K562 (cell line): ENCODE results near the gene RPLP2. TPM values are rescaled to one million over a fixed set of nuclear protein-coding genes. Genes with fewer than 3 reads are reported as not detected.

Source experiments
- ATAC-seq: fragments of 200-7000 bp; cut with Tn5 transposase; 3 replicates; pipeline ENCODE4 v1.9.1; 2020; ENCODE audit warnings: moderate library complexity
- BruUV-seq: library from RNA; stranded (reverse); fragments of 400-500 nt; replicated peaks from 2 replicates; lab custom pipeline; 2021; lab: Mats Ljungman, UMichigan
- CTCF ChIA-PET: fragments of 300-600 bp; formaldehyde crosslinking; extraction: SDS; loops from one replicate; lab custom pipeline; 2021; ENCODE audit warnings: low intra/inter-chr PET ratio; lab: Yijun Ruan, JAX
- POLR2A ChIA-PET: fragments of 300-600, 350-650 bp; sonication (Branson Sonifier 250); formaldehyde crosslinking; extraction: SDS; loops from one replicate; lab custom pipeline; 2021; ENCODE audit warnings: antibody characterized with exemption, inconsistent platforms; lab: Yijun Ruan, JAX
- DNase-seq, 4 experiments: peaks; one replicate each; pipeline versions ENCODE4 v3.0.0 to v3.0.0-alpha.2; 2011 to 2018; ENCODE audit warnings: low spot score in 3 of 4, mixed read lengths in 3 of 4; ENCODE audit errors: extremely low read depth in 1 of 4
- FAIRE-seq: peaks from 2 replicates; lab custom pipeline; 2011; peaks lifted over from hg19 to GRCh38; lab: Jason Lieb, UNC
- H2AFZ ChIP-seq: 2 replicates; pipeline ENCODE4 v1.6.0; 2011; ENCODE audit warnings: low read depth, low read length, control low read depth, inconsistent platforms
- H3K27ac ChIP-seq: fragments of 200-600 bp; 3 replicates; pipeline ENCODE4 v1.8.0; 2011; ENCODE audit warnings: low read depth, mild to moderate bottlenecking, control low read depth, inconsistent platforms, low read length, moderate library complexity, mixed read lengths; ENCODE audit errors: extremely low read depth
- H3K27me3 ChIP-seq, 2 experiments: fragments of 300-600 bp in 1 of 2; 2 replicates in 1 of 2; 3 replicates in 1 of 2; pipeline versions ENCODE4 v1.6.0 to v1.8.0; 2011; ENCODE audit warnings: inconsistent platforms in 2 of 2, low read length in 2 of 2, mild to moderate bottlenecking in 1 of 2, mixed read lengths in 1 of 2, moderate library complexity in 1 of 2; ENCODE audit not compliant: control insufficient read depth in 2 of 2, insufficient read depth in 2 of 2
- H3K36me3 ChIP-seq: fragments of 300-600 bp; 3 replicates; pipeline ENCODE4 v1.8.0; 2011; ENCODE audit warnings: mild to moderate bottlenecking, low read length, inconsistent platforms; ENCODE audit not compliant: control insufficient read depth, insufficient read depth
- H3K4me1 ChIP-seq, 2 experiments: fragments of 200-600 bp in 1 of 2; replicated peaks in 1 of 2; 2 replicates in 1 of 2; 3 replicates in 1 of 2; pipeline versions ENCODE4 v1.5.1 to v1.8.0; 2011; ENCODE audit warnings: inconsistent platforms in 2 of 2, low read length in 2 of 2, mild to moderate bottlenecking in 1 of 2, mixed read lengths in 1 of 2, moderate library complexity in 1 of 2; ENCODE audit not compliant: control insufficient read depth in 2 of 2, insufficient read depth in 2 of 2
- H3K4me2 ChIP-seq: 2 replicates; pipeline ENCODE4 v1.6.1; 2011; ENCODE audit warnings: low read length, control low read depth, inconsistent platforms, mixed read lengths; ENCODE audit not compliant: insufficient read depth
- H3K4me3 ChIP-seq: fragments of 200-600 bp; sonication (generic), shearing (Covaris generic); 2 replicates; pipeline ENCODE4 v1.5.1; 2016; ENCODE audit warnings: control low read depth, inconsistent platforms
- H3K79me2 ChIP-seq: fragments of 200-600 bp; 3 replicates; pipeline ENCODE4 v1.8.0; 2011; ENCODE audit warnings: low read length, inconsistent platforms; ENCODE audit not compliant: control insufficient read depth, insufficient read depth
- H3K9ac ChIP-seq, 2 experiments: 2 replicates each; pipeline versions ENCODE4 v1.6.0 to v1.6.1; 2011; ENCODE audit warnings: low read depth in 2 of 2, low read length in 2 of 2, control low read depth in 1 of 2, inconsistent platforms in 1 of 2, mild to moderate bottlenecking in 1 of 2, mixed read lengths in 1 of 2; ENCODE audit not compliant: insufficient read depth in 1 of 2
- H3K9me1 ChIP-seq: one replicate; pipeline ENCODE4 v1.6.0; 2011; ENCODE audit warnings: inconsistent platforms, mild to moderate bottlenecking, low read length, moderate library complexity; ENCODE audit not compliant: control insufficient read depth, insufficient read depth
- H3K9me3 ChIP-seq: replicated peaks from 2 replicates; pipeline ENCODE4 v1.5.1; 2011; ENCODE audit warnings: low read depth, low read length, inconsistent platforms; ENCODE audit not compliant: control insufficient read depth, insufficient read depth
- H4K20me1 ChIP-seq: replicated peaks from 2 replicates; pipeline ENCODE4 v1.6.1; 2011; ENCODE audit warnings: low read length, inconsistent platforms, mixed read lengths; ENCODE audit not compliant: control insufficient read depth, insufficient read depth
- CEBPG ChIP-seq, 3 experiments: fragments of 200-800 bp in 1 of 3; sonication (Bioruptor generic) in 1 of 3; sonication (generic) in 1 of 3; formaldehyde crosslinking in 1 of 3; IDR thresholded peaks in 2 of 3; conservative IDR thresholded peaks in 1 of 3; 2 replicates each; pipeline versions ENCODE4 v1.6.1 to v1.8.0; 2016 to 2022; ENCODE audit warnings: missing compliant biosample characterization in 2 of 3, missing genetic modification characterization in 2 of 3, mild to moderate bottlenecking in 1 of 3, missing genetic modification reagents in 1 of 3
- MYBL2 ChIP-seq, 2 experiments: fragments of 450-650 bp in 1 of 2; sonication (generic) in 1 of 2; formaldehyde crosslinking in 1 of 2; IDR thresholded peaks; 2 replicates each; pipeline versions ENCODE4 v1.6.1 to v1.8.1; 2017 to 2022; ENCODE audit warnings: borderline replicate concordance in 1 of 2, inconsistent platforms in 1 of 2, low read depth in 1 of 2, mild to moderate bottlenecking in 1 of 2, missing genetic modification reagents in 1 of 2, moderate library complexity in 1 of 2
- POLR2G ChIP-seq: fragments of 200-400 bp; formaldehyde crosslinking; IDR thresholded peaks from 2 replicates; pipeline ENCODE4 v1.6.1; 2017; ENCODE audit warnings: low read depth, mild to moderate bottlenecking, antibody characterized with exemption, low read length, moderate library complexity
- RBFOX2 ChIP-seq: fragments of 200-400 bp; formaldehyde crosslinking; IDR thresholded peaks from 2 replicates; pipeline ENCODE4 v1.6.1; 2017; ENCODE audit warnings: low read depth, mild to moderate bottlenecking, low read length, moderate library complexity
- WGBS: fragments of 100-300 bp; shearing (Covaris generic); methylation state at CpG from one replicate; pipeline ENCODE4 v1.1.6; 2016; ENCODE audit warnings: low coverage, mixed read lengths; ENCODE audit not compliant: insufficient coverage; ENCODE audit errors: missing lambda C conversion rate; 5-methylcytosine and 5-hydroxymethylcytosine counted together
- in situ Hi-C: fragments of 300-500 bp; cut with MboI; formaldehyde crosslinking; loops from 4 replicates; pipeline ENCODE4 v1.15.0; 2018; ENCODE audit warnings: inconsistent platforms, mixed read lengths
- intact Hi-C: fragments of 100-400 bp; cut with micrococcal nuclease; formaldehyde crosslinking; loops from 2 replicates; pipeline ENCODE4 v1.14.2; 2022
- polyA plus RNA-seq, 8 experiments: library from polyadenylated mRNA; depleted of rRNA in 4 of 8; stranded (reverse) in 5 of 8; unstranded in 3 of 8; fragments of >200 nt; fragmentation: Nextera tagmentation in 2 of 8; fragmentation: Illumina TruSeq in 1 of 8; extraction: Ambion mirVana in 2 of 8; extraction: Trizol in 1 of 8; gene quantifications; 2 replicates each; pipeline versions ENCODE4 v1.2.1 to v1.2.3, GENCODE V29; 2011 to 2014; ENCODE audit warnings: inconsistent platforms in 1 of 8, missing spikeins in 1 of 8
- total RNA-seq, 7 experiments: library from RNA; depleted of rRNA in 6 of 7; stranded (reverse); fragments of >200 nt in 6 of 7; fragmentation: Illumina TruSeq in 2 of 7; extraction: Trizol in 2 of 7; gene quantifications; 2 replicates each; pipeline versions ENCODE4 v1.2.1 to v1.2.3, GENCODE V29; 2011 to 2021; ENCODE audit warnings: low replicate concordance in 1 of 7
- TF ChIP-seq, protein P1 (sequence below): fragments of 450-650 bp; formaldehyde crosslinking; conservative IDR thresholded peaks from 2 replicates; pipeline ENCODE4 v1.4.0; 2022; ENCODE audit warnings: mild to moderate bottlenecking, missing genetic modification characterization

The RPLP2 gene
- total and polyA plus RNA-seq, 9 of the 15 experiments (the other 6 are each of a cell fraction or from before 2014, with no cell fraction given): 528 to 3,807 (median 1,633) TPM

DNA sequence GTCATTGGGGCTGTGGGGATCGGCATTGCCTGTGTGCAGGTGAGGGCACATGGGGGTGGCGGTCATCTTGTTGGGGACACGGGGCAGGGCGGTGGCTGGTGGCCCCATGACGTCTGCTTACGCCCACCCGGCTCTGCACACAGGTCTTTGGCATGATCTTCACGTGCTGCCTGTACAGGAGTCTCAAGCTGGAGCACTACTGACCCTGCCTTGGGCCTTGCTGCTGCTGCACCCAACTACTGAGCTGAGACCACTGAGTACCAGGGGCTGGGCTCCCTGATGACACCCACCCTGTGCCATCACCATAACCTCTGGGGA, 28.2 kb downstream of the RPLP2 start:
- intact Hi-C loops (no loop called here), in situ Hi-C loops (no loop called here)
- Histone ChIP-seq H2AFZ (no peak overlapping the region), H3K27me3 (no peaks in the 10 kb centered on the region), H3K79me2 (peaks cover 78% of the 10 kb centered on the region), H4K20me1 (peaks cover 7% of the 10 kb centered on the region), H3K4me1 (peaks cover 26 to 81% of the 10 kb centered on the region in 2 experiments; a peak in 4 of 5 replicates), H3K9me3 (no peaks in the 10 kb centered on the region), H3K36me3 (peaks cover 65% of the 10 kb centered on the region; the same call in 2 of the 3 replicates), H3K4me2 (no peak overlapping the region), H3K9ac (peak overlapping the region in 1 of 2 experiments; percentile 83; a peak in 2 of 4 replicates), H3K27ac (peak overlapping the region; percentile 41; the same call in 2 of the 3 replicates), H3K9me1 (peaks cover 4% of the 10 kb centered on the region), H3K4me3 (no peak overlapping the region)
- ChIA-PET CTCF (no interaction called here), POLR2A (interaction anchor here (0.6 to 1.0 kb wide), 2 partner anchors 12 to 23 kb away, joined by 3 read pairs; no protein-coding TSS in a partner anchor)
- WGBS: 80% methylated on average over 7 of the region's 8 CpGs
- ATAC-seq (no peak), DNase-seq (no peak), FAIRE-seq (no peak)
- BruUV-seq: no TSS peak
- TF ChIP-seq, protein P1, sequence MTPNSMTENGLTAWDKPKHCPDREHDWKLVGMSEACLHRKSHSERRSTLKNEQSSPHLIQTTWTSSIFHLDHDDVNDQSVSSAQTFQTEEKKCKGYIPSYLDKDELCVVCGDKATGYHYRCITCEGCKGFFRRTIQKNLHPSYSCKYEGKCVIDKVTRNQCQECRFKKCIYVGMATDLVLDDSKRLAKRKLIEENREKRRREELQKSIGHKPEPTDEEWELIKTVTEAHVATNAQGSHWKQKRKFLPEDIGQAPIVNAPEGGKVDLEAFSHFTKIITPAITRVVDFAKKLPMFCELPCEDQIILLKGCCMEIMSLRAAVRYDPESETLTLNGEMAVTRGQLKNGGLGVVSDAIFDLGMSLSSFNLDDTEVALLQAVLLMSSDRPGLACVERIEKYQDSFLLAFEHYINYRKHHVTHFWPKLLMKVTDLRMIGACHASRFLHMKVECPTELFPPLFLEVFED (CRISPR knock-in tag): peak; percentile 86
- TF ChIP-seq MYBL2 (IDR thresholded peaks at IDR 0.05; ENCODE audit: low read depth) (no peak), MYBL2 (CRISPR knock-in tag; IDR thresholded peaks at IDR 0.05; ENCODE audit: borderline replicate concordance) (no peak), POLR2G (peak; percentile 62), RBFOX2 (peak; percentile 65), CEBPG (CRISPR knock-in tag; IDR thresholded peaks at IDR 0.05) (no peak), CEBPG (tag; conservative IDR thresholded peaks at IDR 0.05 in 1 of 2, IDR thresholded peaks at IDR 0.05 in 1 of 2) (no peak)
